ENCODE results near the gene ZNF507. TPM values are rescaled to one million over a fixed set of nuclear protein-coding genes. Genes with fewer than 3 reads are reported as not detected.

ZNF507 gene
- total and polyA plus RNA-seq, 12 donors: 4.3 to 23.2 (median 14.7) TPM

GRCh38 chr19:32347573-32347972 is 2.2 kb downstream of the ZNF507 start:
- Histone ChIP-seq H3K4me3 (no peak overlapping the region), H3K4me1 (replicated peaks in 1 of 2) (peaks cover 23 to 37% of the 10 kb centered on the region in 2 donors)
- intact Hi-C loops (cut with DNase I): no loop called here

DNA sequence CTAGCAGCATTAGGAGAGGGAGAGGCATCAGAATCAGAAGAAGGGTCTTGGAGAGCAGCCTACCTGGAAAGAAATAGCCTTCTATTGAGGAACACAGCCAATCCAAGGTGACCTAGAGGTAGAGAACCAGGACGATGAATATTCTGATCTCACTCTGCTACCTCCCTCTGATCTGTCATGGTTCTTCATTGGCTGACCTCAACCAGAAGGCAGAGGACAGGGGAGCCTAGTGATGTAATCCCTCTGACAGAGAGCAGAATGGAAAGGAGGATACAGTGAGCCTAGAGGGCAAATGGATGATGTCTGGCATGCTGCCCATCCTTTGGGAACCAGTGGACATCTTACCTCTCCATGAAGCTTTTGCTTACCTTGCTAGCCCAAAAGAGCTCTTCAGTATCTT is 3.6 kb downstream of the ZNF507 start:
- intact Hi-C loops (cut with DNase I): no loop called here
- H3K36me3 ChIP-seq (replicated peaks in 1 of 2): peaks cover 0 to 20% of the 10 kb centered on the region in 2 donors
- no peak for DNase-seq
- peaks cover 23 to 37% of the 10 kb centered on the region in 2 donors for H3K4me1 ChIP-seq (replicated peaks in 1 of 2)
- H3K27ac ChIP-seq: no peak overlapping the region
- 71 to 100% (median 83%) methylated on average over 1 of the region's 1 CpG for WGBS, 4 donors
- no peak overlapping the region for H3K4me3 ChIP-seq
- H3K27me3 ChIP-seq: no peaks in the 10 kb centered on the region
- H3K9me3 ChIP-seq (replicated peaks in 1 of 3): no peaks in the 10 kb centered on the region
- no peak for TF ChIP-seq CTCF (IDR thresholded peaks at IDR 0.05)
- TF ChIP-seq POLR2A (IDR thresholded peaks at IDR 0.05): no peak

More at GRCh38 chr19:32347573-32347972, 2.2 kb downstream of the ZNF507 start:
- Histone ChIP-seq H3K9me3 (replicated peaks in 1 of 3) (no peaks in the 10 kb centered on the region), H3K36me3 (replicated peaks in 1 of 2) (peaks cover 0 to 6% of the 10 kb centered on the region in 2 donors), H3K27me3 (no peaks in the 10 kb centered on the region), H3K27ac (no peak overlapping the region)
- TF ChIP-seq POLR2A (IDR thresholded peaks at IDR 0.05) (no peak), CTCF (IDR thresholded peaks at IDR 0.05) (no peak)
- DNase-seq: no peak

DNA sequence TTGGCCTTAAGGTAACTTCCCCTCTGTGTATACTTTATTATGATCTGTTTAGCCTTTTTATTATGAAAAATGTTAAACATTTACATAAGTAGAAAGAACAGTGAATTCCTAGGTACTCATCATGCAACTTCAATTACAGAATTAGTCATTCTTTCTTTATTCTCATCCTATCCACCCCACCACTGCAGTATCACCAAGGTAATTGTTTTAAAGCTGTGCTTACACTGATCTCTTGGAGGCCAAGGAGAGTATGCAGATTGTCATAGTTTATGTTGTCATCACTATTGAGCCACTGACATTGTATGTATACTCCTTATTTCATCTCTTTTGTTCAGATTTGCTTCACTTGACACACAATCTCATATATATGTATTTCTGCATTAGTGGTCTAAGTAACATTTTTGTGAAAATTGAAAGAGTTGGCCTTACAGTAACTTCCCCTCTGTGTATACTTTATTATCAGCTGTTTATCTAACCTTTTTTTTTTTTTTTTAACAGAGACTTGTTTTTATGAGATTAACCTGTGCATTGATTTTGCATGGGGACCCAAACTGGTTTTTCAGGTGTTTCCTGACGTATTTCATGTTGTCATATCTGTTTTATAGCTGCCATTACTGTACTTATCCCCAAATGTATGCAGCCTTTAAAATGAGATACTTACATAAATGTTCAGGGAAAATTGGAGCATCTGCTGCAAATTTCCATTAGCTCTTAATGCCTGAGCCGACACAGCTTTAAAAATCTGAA is 4.5 kb downstream of the ZNF507 start:
- DNase-seq: no peak
- Histone ChIP-seq H3K27me3 (no peaks in the 10 kb centered on the region), H3K4me3 (no peak overlapping the region), H3K9me3 (replicated peaks in 1 of 3) (no peaks in the 10 kb centered on the region), H3K27ac (no peak overlapping the region), H3K4me1 (replicated peaks in 1 of 2) (peaks cover 23 to 37% of the 10 kb centered on the region in 2 donors), H3K36me3 (replicated peaks in 1 of 2) (peaks cover 0 to 23% of the 10 kb centered on the region in 2 donors)
- WGBS, 4 donors: 89 to 97% (median 94%) methylated on average over 2 of the region's 2 CpGs
- intact Hi-C loops (cut with DNase I): no loop called here
- TF ChIP-seq POLR2A (IDR thresholded peaks at IDR 0.05) (no peak), CTCF (IDR thresholded peaks at IDR 0.05) (no peak)

GRCh38 chr19:32350471-32350865 is 5.1 kb downstream of the ZNF507 start:
- Histone ChIP-seq H3K4me1 (replicated peaks in 1 of 2) (peaks cover 23 to 37% of the 10 kb centered on the region in 2 donors), H3K9me3 (replicated peaks in 1 of 3) (no peaks in the 10 kb centered on the region), H3K27ac (no peak overlapping the region), H3K27me3 (no peaks in the 10 kb centered on the region), H3K36me3 (replicated peaks in 1 of 2) (peaks cover 0 to 23% of the 10 kb centered on the region in 2 donors), H3K4me3 (no peak overlapping the region)
- 74 to 80% (median 76%) methylated on average over 3 of the region's 3 CpGs for WGBS, 4 donors
- DNase-seq: no peak
- TF ChIP-seq POLR2A (IDR thresholded peaks at IDR 0.05) (no peak), CTCF (IDR thresholded peaks at IDR 0.05) (no peak)
- intact Hi-C loops (cut with DNase I): no loop called here
